ENCODE data around the gene REPIN1.
A peak's percentile ranks its signal among the peaks of the same experiment; 100 is the strongest.

The REPIN1 gene

GRCh38 chr7:150406312-150406566 is 37.6 kb downstream of the REPIN1 start:
- Histone ChIP-seq H3K9me2 (replicated peaks; ENCODE audit: low read depth, low read length) (no peaks in the 10 kb centered on the region), H3K4me1 (ENCODE audit: insufficient read depth, low read length, poor library complexity, severe bottlenecking) (peaks cover 40% of the 10 kb centered on the region), H3K9me3 (ENCODE audit: insufficient read depth, low read depth, low read length) (no peaks in the 10 kb centered on the region), H4K20me1 (ENCODE audit: insufficient read depth, low read length, poor library complexity, severe bottlenecking) (no peaks in the 10 kb centered on the region), H3K4me3 (ENCODE audit: low read length, poor library complexity, severe bottlenecking) (peak overlapping the region; percentile 82), H2AFZ (ENCODE audit: low read length) (no peak overlapping the region), H3K9ac (ENCODE audit: low read depth, low read length, poor library complexity, severe bottlenecking) (peak overlapping the region; percentile 95), H3K36me3 (ENCODE audit: insufficient read depth, low read length) (no peaks in the 10 kb centered on the region), H3K27me3 (ENCODE audit: insufficient read depth, low read length, poor library complexity, severe bottlenecking) (no peaks in the 10 kb centered on the region), H3K4me2 (ENCODE audit: low read depth, low read length, poor library complexity, severe bottlenecking) (peak overlapping the region; percentile 92), H3K79me2 (ENCODE audit: insufficient read depth, low read length) (no peaks in the 10 kb centered on the region), H3F3A (ENCODE audit: low read depth) (no peaks in the 10 kb centered on the region)
- TF ChIP-seq CTCF (conservative IDR thresholded peaks at IDR 0.05; ENCODE audit: low read length) (no peak), EZH2phosphoT487 (IDR thresholded peaks at IDR 0.05; ENCODE audit: borderline replicate concordance) (no peak)

- Histone ChIP-seq H3F3A (ENCODE audit: low read depth) (no peaks in the 10 kb centered on the region), H3K4me2 (ENCODE audit: low read depth, low read length, poor library complexity, severe bottlenecking) (peak overlapping the region; percentile 92), H3K9me3 (ENCODE audit: insufficient read depth, low read depth, low read length) (no peaks in the 10 kb centered on the region), H3K79me2 (ENCODE audit: insufficient read depth, low read length) (no peaks in the 10 kb centered on the region), H3K27me3 (ENCODE audit: insufficient read depth, low read length, poor library complexity, severe bottlenecking) (no peaks in the 10 kb centered on the region), H3K4me1 (ENCODE audit: insufficient read depth, low read length, poor library complexity, severe bottlenecking) (peaks cover 40% of the 10 kb centered on the region), H2AFZ (ENCODE audit: low read length) (peak overlapping the region; percentile 23; the same call in 1 of the 2 replicates), H3K9ac (ENCODE audit: low read depth, low read length, poor library complexity, severe bottlenecking) (peak overlapping the region; percentile 95), H4K20me1 (ENCODE audit: insufficient read depth, low read length, poor library complexity, severe bottlenecking) (no peaks in the 10 kb centered on the region), H3K9me2 (replicated peaks; ENCODE audit: low read depth, low read length) (no peaks in the 10 kb centered on the region), H3K36me3 (ENCODE audit: insufficient read depth, low read length) (no peaks in the 10 kb centered on the region), H3K4me3 (ENCODE audit: low read length, poor library complexity, severe bottlenecking) (peak overlapping the region; percentile 82)
- TF ChIP-seq EZH2phosphoT487 (IDR thresholded peaks at IDR 0.05; ENCODE audit: borderline replicate concordance) (no peak), CTCF (conservative IDR thresholded peaks at IDR 0.05; ENCODE audit: low read length) (no peak)
Measured at GRCh38 chr7:150406567-150407421, 38.2 kb downstream of the REPIN1 start.

GRCh38 chr7:150407588-150408392 is 39.2 kb downstream of the REPIN1 start:
- TF ChIP-seq EZH2phosphoT487 (IDR thresholded peaks at IDR 0.05; ENCODE audit: borderline replicate concordance) = no peak
- TF ChIP-seq CTCF (conservative IDR thresholded peaks at IDR 0.05; ENCODE audit: low read length) = no peak
- Histone ChIP-seq H3K79me2 (ENCODE audit: insufficient read depth, low read length) (no peaks in the 10 kb centered on the region), H3K9ac (ENCODE audit: low read depth, low read length, poor library complexity, severe bottlenecking) (no peak overlapping the region), H3K4me1 (ENCODE audit: insufficient read depth, low read length, poor library complexity, severe bottlenecking) (peaks cover 40% of the 10 kb centered on the region), H3K4me3 (ENCODE audit: low read length, poor library complexity, severe bottlenecking) (no peak overlapping the region), H4K20me1 (ENCODE audit: insufficient read depth, low read length, poor library complexity, severe bottlenecking) (no peaks in the 10 kb centered on the region), H2AFZ (ENCODE audit: low read length) (no peak overlapping the region), H3K36me3 (ENCODE audit: insufficient read depth, low read length) (no peaks in the 10 kb centered on the region), H3K4me2 (ENCODE audit: low read depth, low read length, poor library complexity, severe bottlenecking) (no peak overlapping the region), H3K9me2 (replicated peaks; ENCODE audit: low read depth, low read length) (no peaks in the 10 kb centered on the region), H3F3A (ENCODE audit: low read depth) (no peaks in the 10 kb centered on the region), H3K27me3 (ENCODE audit: insufficient read depth, low read length, poor library complexity, severe bottlenecking) (no peaks in the 10 kb centered on the region), H3K9me3 (ENCODE audit: insufficient read depth, low read depth, low read length) (no peaks in the 10 kb centered on the region)

All from Loucy (cell line).